Vagina (tissue), 2 donors: ENCODE data around the gene GCKR.

Experiments used
- POLR2A ChIP-seq, 2 donors: fragments of 450-650 bp; IDR thresholded peaks; one replicate each; pipeline ENCODE4 v1.6.1; 2017; ENCODE audit warnings: antibody characterized with exemption in 2 of 2, mild to moderate bottlenecking in 2 of 2, moderate library complexity in 2 of 2
- POLR2AphosphoS5 ChIP-seq, 2 donors: sonication (generic); formaldehyde crosslinking; IDR thresholded peaks; one replicate each; pipeline ENCODE4 v1.9.0; 2017; ENCODE audit warnings: antibody characterized with exemption in 2 of 2, mild to moderate bottlenecking in 2 of 2, low read depth in 1 of 2; ENCODE audit not compliant: insufficient read depth in 1 of 2
- TF ChIP-seq, protein P1 (sequence below), 3 experiments: fragments of 450-650 bp in 2 of 3; fragments of 200-600 bp in 1 of 3; sonication (generic) in 1 of 3; IDR thresholded peaks; one replicate each; pipeline ENCODE4 v1.5.1; 2017 to 2019; ENCODE audit warnings: antibody characterized with exemption in 3 of 3, mild to moderate bottlenecking in 2 of 3, moderate library complexity in 2 of 3

DNA sequence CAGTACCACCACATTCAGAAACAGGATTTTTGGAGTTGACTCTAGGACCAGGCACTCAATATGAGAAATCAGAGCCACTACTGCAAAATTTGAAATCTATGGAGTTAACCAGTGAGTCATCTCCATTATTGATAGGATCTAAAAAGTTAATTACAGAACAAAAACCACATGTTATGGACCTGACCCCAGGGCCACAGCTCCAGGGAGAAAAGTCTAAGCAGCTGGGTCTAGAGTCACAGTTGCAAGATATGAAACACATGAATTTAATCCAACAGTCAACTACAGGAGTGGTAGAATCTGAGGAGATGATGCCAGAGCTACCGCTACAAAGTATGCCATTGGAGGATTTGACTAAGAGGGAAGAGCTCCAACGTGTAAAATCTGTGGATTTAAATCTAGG, 72.8 kb downstream of the GCKR start:
- TF ChIP-seq, protein P1, sequence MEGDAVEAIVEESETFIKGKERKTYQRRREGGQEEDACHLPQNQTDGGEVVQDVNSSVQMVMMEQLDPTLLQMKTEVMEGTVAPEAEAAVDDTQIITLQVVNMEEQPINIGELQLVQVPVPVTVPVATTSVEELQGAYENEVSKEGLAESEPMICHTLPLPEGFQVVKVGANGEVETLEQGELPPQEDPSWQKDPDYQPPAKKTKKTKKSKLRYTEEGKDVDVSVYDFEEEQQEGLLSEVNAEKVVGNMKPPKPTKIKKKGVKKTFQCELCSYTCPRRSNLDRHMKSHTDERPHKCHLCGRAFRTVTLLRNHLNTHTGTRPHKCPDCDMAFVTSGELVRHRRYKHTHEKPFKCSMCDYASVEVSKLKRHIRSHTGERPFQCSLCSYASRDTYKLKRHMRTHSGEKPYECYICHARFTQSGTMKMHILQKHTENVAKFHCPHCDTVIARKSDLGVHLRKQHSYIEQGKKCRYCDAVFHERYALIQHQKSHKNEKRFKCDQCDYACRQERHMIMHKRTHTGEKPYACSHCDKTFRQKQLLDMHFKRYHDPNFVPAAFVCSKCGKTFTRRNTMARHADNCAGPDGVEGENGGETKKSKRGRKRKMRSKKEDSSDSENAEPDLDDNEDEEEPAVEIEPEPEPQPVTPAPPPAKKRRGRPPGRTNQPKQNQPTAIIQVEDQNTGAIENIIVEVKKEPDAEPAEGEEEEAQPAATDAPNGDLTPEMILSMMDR (IDR thresholded peaks at IDR 0.05) = no peak
- TF ChIP-seq POLR2AphosphoS5 (IDR thresholded peaks at IDR 0.05; ENCODE audit: insufficient read depth in 1 of 2, low read depth in 1 of 2) (no peak), POLR2A (IDR thresholded peaks at IDR 0.05) (no peak)
